H1 (cell line): ENCODE results near the gene LHX5. TPM values are rescaled to one million over a fixed set of nuclear protein-coding genes. Genes with fewer than 3 reads are reported as not detected.

Experiments
- CTCF ChIA-PET: fragments of 300-600 bp; sonication (Branson Sonifier 250); formaldehyde crosslinking; loops from one replicate; lab custom pipeline; 2021; ENCODE audit not compliant: partially characterized antibody; lab: Charles Lee
- POLR2A ChIA-PET: fragments of 300-600 bp; sonication (Branson Sonifier 250); formaldehyde crosslinking; loops from one replicate; lab custom pipeline; 2021; ENCODE audit warnings: inconsistent platforms; ENCODE audit not compliant: partially characterized antibody; lab: Charles Lee
- DNase-seq, 2 experiments: peaks; one replicate each; pipeline versions ENCODE4 v3.0.0 to v3.0.0-alpha.2; 2010 to 2022; ENCODE audit warnings: low spot score in 2 of 2, low read depth in 1 of 2, mixed read lengths in 1 of 2
- FAIRE-seq: peaks from 2 replicates; lab custom pipeline; 2011; peaks lifted over from hg19 to GRCh38; lab: Jason Lieb, UNC
- H2AFZ ChIP-seq: 2 replicates; pipeline ENCODE4 v1.8.1; 2012; ENCODE audit warnings: low read length, inconsistent platforms
- H2AK5ac ChIP-seq: 2 replicates; pipeline ENCODE4 v1.6.1; 2013; ENCODE audit warnings: low read depth, low read length
- H2BK120ac ChIP-seq: replicated peaks from 2 replicates; pipeline ENCODE3; 2013; ENCODE audit warnings: low read depth, low read length, inconsistent platforms
- H2BK12ac ChIP-seq: 2 replicates; pipeline ENCODE4 v1.6.1; 2013; ENCODE audit warnings: low read depth, low read length
- H2BK15ac ChIP-seq: 2 replicates; pipeline ENCODE4 v1.6.1; 2013; ENCODE audit warnings: low read length
- H2BK20ac ChIP-seq: 2 replicates; pipeline ENCODE4 v1.6.1; 2013; ENCODE audit warnings: low read length
- H2BK5ac ChIP-seq: 2 replicates; pipeline ENCODE4 v1.6.1; 2013; ENCODE audit warnings: low read depth, low read length
- H3K14ac ChIP-seq: 2 replicates; pipeline ENCODE4 v1.6.1; 2013; ENCODE audit warnings: inconsistent platforms; ENCODE audit not compliant: insufficient read length
- H3K18ac ChIP-seq: 2 replicates; pipeline ENCODE4 v1.6.1; 2013; ENCODE audit warnings: low read length; ENCODE audit errors: extremely low read depth
- H3K23ac ChIP-seq: 2 replicates; pipeline ENCODE4 v1.6.1; 2013; ENCODE audit warnings: inconsistent platforms; ENCODE audit not compliant: insufficient read length
- H3K23me2 ChIP-seq: 2 replicates; pipeline ENCODE4 v1.6.1; 2013; ENCODE audit warnings: low read depth, low read length
- H3K27ac ChIP-seq: 2 replicates; pipeline ENCODE4 v1.6.1; 2011; ENCODE audit warnings: low read depth, low read length, inconsistent platforms
- H3K27me3 ChIP-seq, 4 experiments: replicated peaks in 1 of 4; 1 replicate in 1 of 4; 2 replicates in 3 of 4; pipeline versions ENCODE4 v1.6.1 to v1.8.1; 2011 to 2013; ENCODE audit warnings: low read length in 3 of 4, mild to moderate bottlenecking in 3 of 4, inconsistent platforms in 2 of 4, mixed read lengths in 2 of 4, moderate library complexity in 1 of 4; ENCODE audit not compliant: control insufficient read depth in 3 of 4, insufficient read depth in 3 of 4; ENCODE audit errors: extremely low read depth in 1 of 4
- H3K36me3 ChIP-seq, 4 experiments: 2 replicates each; pipeline versions ENCODE4 v1.6.1 to v1.8.1; 2011 to 2013; ENCODE audit warnings: mild to moderate bottlenecking in 4 of 4, low read length in 3 of 4, moderate library complexity in 2 of 4, control low read depth in 1 of 4, inconsistent platforms in 1 of 4; ENCODE audit not compliant: insufficient read depth in 4 of 4, control insufficient read depth in 2 of 4
- H3K4ac ChIP-seq: replicated peaks from 2 replicates; pipeline ENCODE3; 2013; ENCODE audit warnings: low read length, low read depth, mixed read lengths, inconsistent platforms; ENCODE audit not compliant: insufficient read length
- H3K4me1 ChIP-seq, 4 experiments: replicated peaks in 1 of 4; 1 replicate in 1 of 4; 2 replicates in 3 of 4; pipeline versions ENCODE4 v1.6.1 to v1.8.1; 2011 to 2013; ENCODE audit warnings: low read length in 3 of 4, inconsistent platforms in 2 of 4, mixed read lengths in 1 of 4; ENCODE audit not compliant: insufficient read depth in 4 of 4, control insufficient read depth in 3 of 4
- H3K4me2 ChIP-seq, 2 experiments: 2 replicates each; pipeline versions ENCODE4 v1.6.1 to v1.8.1; 2011 to 2013; ENCODE audit warnings: low read depth in 2 of 2, low read length in 2 of 2, control low read depth in 1 of 2, inconsistent platforms in 1 of 2, mild to moderate bottlenecking in 1 of 2; ENCODE audit not compliant: insufficient read depth in 1 of 2
- H3K4me3 ChIP-seq, 4 experiments: fragments of 200-600, 300-600 bp in 1 of 4; sonication (generic), shearing (Covaris generic), sonication (Bioruptor Twin) in 1 of 4; 2 replicates each; pipeline versions ENCODE4 v1.5.1 to v1.8.1; 2011 to 2016; ENCODE audit warnings: low read length in 4 of 4, low read depth in 3 of 4, control low read depth in 2 of 4, inconsistent platforms in 2 of 4, mild to moderate bottlenecking in 2 of 4, mixed read lengths in 1 of 4, moderate library complexity in 1 of 4; ENCODE audit not compliant: insufficient read depth in 2 of 4; ENCODE audit errors: extremely low read depth in 1 of 4
- H3K56ac ChIP-seq: replicated peaks from 2 replicates; pipeline ENCODE3; 2013; ENCODE audit warnings: low read depth, mild to moderate bottlenecking, mixed read lengths, low read length, inconsistent platforms; ENCODE audit not compliant: insufficient read length
- H3K79me1 ChIP-seq: 2 replicates; pipeline ENCODE4 v1.6.1; 2013; ENCODE audit warnings: low read depth, low read length, control low read depth
- H3K79me2 ChIP-seq, 2 experiments: 2 replicates each; pipeline versions ENCODE4 v1.6.1 to v1.8.1; 2012 to 2013; ENCODE audit warnings: low read length in 2 of 2, mild to moderate bottlenecking in 2 of 2, inconsistent platforms in 1 of 2; ENCODE audit not compliant: insufficient read depth in 2 of 2, control insufficient read depth in 1 of 2
- H3K9ac ChIP-seq, 4 experiments: replicated peaks in 1 of 4; 1 replicate in 1 of 4; 2 replicates in 3 of 4; pipeline versions ENCODE4 v1.6.1 to v1.8.1; 2011 to 2013; ENCODE audit warnings: low read depth in 3 of 4, low read length in 3 of 4, control low read depth in 2 of 4, mild to moderate bottlenecking in 2 of 4, moderate library complexity in 2 of 4, inconsistent platforms in 1 of 4; ENCODE audit errors: extremely low read depth in 1 of 4
- H3K9me3 ChIP-seq, 2 experiments: 2 replicates each; pipeline versions ENCODE4 v1.6.1 to v1.8.1; 2012 to 2013; ENCODE audit warnings: mild to moderate bottlenecking in 2 of 2, moderate library complexity in 2 of 2, control low read depth in 1 of 2, inconsistent platforms in 1 of 2, low read depth in 1 of 2, low read length in 1 of 2, mixed read lengths in 1 of 2; ENCODE audit not compliant: insufficient read depth in 2 of 2
- H4K20me1 ChIP-seq, 2 experiments: replicated peaks in 1 of 2; 2 replicates each; pipeline versions ENCODE3 to v1.8.1; 2011 to 2013; ENCODE audit warnings: inconsistent platforms in 2 of 2, low read length in 2 of 2, mild to moderate bottlenecking in 1 of 2; ENCODE audit not compliant: insufficient read depth in 2 of 2, control insufficient read depth in 1 of 2
- H4K5ac ChIP-seq: 2 replicates; pipeline ENCODE4 v1.6.1; 2013; ENCODE audit warnings: low read length, low read depth, mixed read lengths, inconsistent platforms; ENCODE audit not compliant: insufficient read length
- H4K8ac ChIP-seq: 2 replicates; pipeline ENCODE4 v1.8.0; 2013; ENCODE audit warnings: mild to moderate bottlenecking, moderate library complexity, low read length, inconsistent platforms; ENCODE audit not compliant: insufficient read depth; ENCODE audit errors: extremely low read depth
- H4K91ac ChIP-seq: replicated peaks from 2 replicates; pipeline ENCODE3; 2013; ENCODE audit warnings: low read length, mixed read lengths, inconsistent platforms; ENCODE audit not compliant: insufficient read length
- CREB1 ChIP-seq: IDR thresholded peaks from 2 replicates; pipeline ENCODE4 v1.6.1; 2012; ENCODE audit warnings: inconsistent platforms
- GABPA ChIP-seq: IDR thresholded peaks from 2 replicates; pipeline ENCODE4 v1.6.1; 2011; ENCODE audit warnings: mild to moderate bottlenecking, low read length, moderate library complexity, borderline replicate concordance; ENCODE audit not compliant: insufficient read depth
- HDAC2 ChIP-seq, 2 experiments: fragments of 300-600 bp in 1 of 2; sonication (generic) in 1 of 2; IDR thresholded peaks; 2 replicates each; pipeline ENCODE4 v1.6.1; 2011 to 2012; ENCODE audit warnings: low read depth in 2 of 2, low read length in 2 of 2, mild to moderate bottlenecking in 2 of 2, moderate library complexity in 2 of 2, borderline replicate concordance in 1 of 2, inconsistent platforms in 1 of 2
- KDM1A ChIP-seq: fragments of 200-600, 300-600 bp; sonication (generic); IDR thresholded peaks from 2 replicates; pipeline ENCODE4 v1.7.1; 2016; ENCODE audit warnings: mild to moderate bottlenecking, low read length, borderline replicate concordance
- KDM5A ChIP-seq: fragments of 200-600 bp; IDR thresholded peaks from 2 replicates; pipeline ENCODE4 v1.7.1; 2012; ENCODE audit warnings: mild to moderate bottlenecking, low read length, inconsistent platforms, mixed read lengths
- MAFK ChIP-seq: IDR thresholded peaks from 2 replicates; pipeline ENCODE4 v1.6.1; 2012; ENCODE audit warnings: low read depth, mild to moderate bottlenecking, improper control_type of control experiment, low read length
- POU5F1 ChIP-seq: IDR thresholded peaks from 2 replicates; pipeline ENCODE4 v1.6.1; 2011; ENCODE audit warnings: low read depth, mild to moderate bottlenecking, low read length, moderate library complexity
- RBBP5 ChIP-seq: IDR thresholded peaks from 2 replicates; pipeline ENCODE4 v1.7.1; 2012; ENCODE audit warnings: low read depth, mild to moderate bottlenecking, inconsistent platforms, low read length, moderate library complexity, borderline replicate concordance
- WGBS, 2 experiments: shearing (Covaris generic) in 1 of 2; methylation state at CpG; one replicate each; pipeline versions ENCODE4 v1.1.6 to v1.1.7; 2013 to 2015; ENCODE audit warnings: low lambda C conversion rate in 2 of 2, mixed read lengths in 2 of 2, inconsistent platforms in 1 of 2, low coverage in 1 of 2, missing lambda C conversion rate in 1 of 2; ENCODE audit not compliant: insufficient replicate concordance in 2 of 2, insufficient coverage in 1 of 2, insufficient read length in 1 of 2; ENCODE audit errors: extremely low coverage in 1 of 2, missing lambda C conversion rate in 1 of 2; 5-methylcytosine and 5-hydroxymethylcytosine counted together
- polyA plus RNA-seq, 7 experiments: library from polyadenylated mRNA; depleted of rRNA in 3 of 7; stranded (reverse) in 5 of 7; unstranded in 2 of 7; fragments of >200 nt in 5 of 7; fragments of 200-250 nt in 2 of 7; gene quantifications; 1 replicate in 5 of 7; 2 replicates in 1 of 7; 4 replicates in 1 of 7; pipeline versions ENCODE4 v1.2.1 to v1.2.3, GENCODE V29; 2011 to 2013; ENCODE audit warnings: missing spikeins in 2 of 7, mixed read lengths in 2 of 7
- total RNA-seq: library from RNA; stranded (reverse); fragmentation: NEBNext Ultra II Directional; extraction: Animal tissue kit (Norgen Biotek cat#: 25700); gene quantifications from 2 replicates; pipeline ENCODE4 v1.2.1, GENCODE V29; 2021
- TF ChIP-seq, protein P1 (sequence below): IDR thresholded peaks from 2 replicates; pipeline ENCODE4 v1.6.1; 2012; ENCODE audit warnings: inconsistent platforms

The LHX5 gene
- total and polyA plus RNA-seq, 2 of the 8 experiments (the other 6 are each of a cell fraction or from before 2014, with no cell fraction given), result 0.47 to 1.1 TPM

DNA sequence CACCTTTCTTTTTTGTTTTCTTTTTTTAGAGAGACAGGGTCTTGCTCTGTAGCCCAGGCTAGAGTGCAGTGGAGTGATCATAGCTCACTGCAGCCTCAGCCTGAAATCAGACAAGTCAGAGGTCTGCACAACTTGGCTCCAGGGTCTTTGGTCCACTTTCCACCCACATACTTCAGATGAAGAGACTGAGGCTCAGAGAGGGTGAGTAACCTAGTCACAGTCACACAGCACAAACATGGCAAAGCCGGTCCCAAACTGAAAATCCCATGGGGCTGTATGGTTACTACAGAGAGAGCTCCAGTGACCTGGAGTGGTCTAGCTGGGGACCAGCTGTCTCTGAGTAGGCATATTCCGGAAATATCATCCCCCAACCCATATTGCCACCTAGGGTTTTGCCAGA lies 19.2 kb downstream of the LHX5 start:
- TF ChIP-seq POU5F1, result no peak
- no peak for TF ChIP-seq KDM5A
- TF ChIP-seq CREB1, result no peak
- TF ChIP-seq, protein P1, sequence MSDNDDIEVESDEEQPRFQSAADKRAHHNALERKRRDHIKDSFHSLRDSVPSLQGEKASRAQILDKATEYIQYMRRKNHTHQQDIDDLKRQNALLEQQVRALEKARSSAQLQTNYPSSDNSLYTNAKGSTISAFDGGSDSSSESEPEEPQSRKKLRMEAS, result no peak
- no peak for TF ChIP-seq GABPA
- no peak for TF ChIP-seq RBBP5
- peak; percentile 69 for TF ChIP-seq KDM1A
- peak in 1 of 2 experiments; percentile 34; a peak in 1 of 4 replicates for TF ChIP-seq HDAC2 (IDR thresholded peaks at IDR 0.05; ENCODE audit: borderline replicate concordance in 1 of 2, low read depth in 2 of 2, low read length in 2 of 2)
- TF ChIP-seq MAFK, result no peak
- WGBS, 2 experiments, result 76% methylated on average over 2 of the region's 2 CpGs; no CpG with 5 or more reads in 1 of the 2 experiments
- no peak overlapping the region for H3K9ac ChIP-seq
- H3K14ac ChIP-seq, result no peak overlapping the region
- H3K4me3 ChIP-seq, result no peak overlapping the region
- H3K56ac ChIP-seq, result no peak overlapping the region
- H4K91ac ChIP-seq, result peak overlapping the region; percentile 15
- H2BK15ac ChIP-seq, result no peak overlapping the region
- H2BK5ac ChIP-seq, result no peak overlapping the region
- FAIRE-seq (no peak), DNase-seq (no peak)
- H3K4me2 ChIP-seq, result no peak overlapping the region
- H2AK5ac ChIP-seq, result no peak overlapping the region
- H3K4me1 ChIP-seq, result peaks cover 0 to 3% (median 1%) of the 10 kb centered on the region in 4 experiments; a peak in 3 of 7 replicates
- H3K36me3 ChIP-seq, result no peaks in the 10 kb centered on the region
- no peak overlapping the region for H3K4ac ChIP-seq
- H2BK12ac ChIP-seq, result no peak overlapping the region
- H4K8ac ChIP-seq, result no peak overlapping the region
- H3K27me3 ChIP-seq, result no peaks in the 10 kb centered on the region
- H2BK120ac ChIP-seq, result no peak overlapping the region
- no peak overlapping the region for H3K27ac ChIP-seq
- no peaks in the 10 kb centered on the region for H3K9me3 ChIP-seq
- H3K23me2 ChIP-seq, result no peaks in the 10 kb centered on the region
- H4K20me1 ChIP-seq, result no peaks in the 10 kb centered on the region
- POLR2A ChIA-PET, result no interaction called here
- CTCF ChIA-PET, result interaction anchor here (1.6 to 2.9 kb wide), 3 partner anchors 9 to 27 kb away, joined by 4 to 24 read pairs (median 8); no protein-coding TSS in a partner anchor
- H3K18ac ChIP-seq, result no peak overlapping the region
- H4K5ac ChIP-seq, result no peak overlapping the region
- no peak overlapping the region; the same call in 1 of the 2 replicates for H2BK20ac ChIP-seq
- H3K23ac ChIP-seq, result no peak overlapping the region
- H3K79me2 ChIP-seq, result no peaks in the 10 kb centered on the region
- no peaks in the 10 kb centered on the region for H3K79me1 ChIP-seq
- no peak overlapping the region for H2AFZ ChIP-seq
